ENCODE results near the gene S100A6.
"Not testable (repeated sequence)": the region's sequence is repeated elsewhere in the genome, so short reads cannot be mapped to it uniquely, and the experiment has no call there.

DNA sequence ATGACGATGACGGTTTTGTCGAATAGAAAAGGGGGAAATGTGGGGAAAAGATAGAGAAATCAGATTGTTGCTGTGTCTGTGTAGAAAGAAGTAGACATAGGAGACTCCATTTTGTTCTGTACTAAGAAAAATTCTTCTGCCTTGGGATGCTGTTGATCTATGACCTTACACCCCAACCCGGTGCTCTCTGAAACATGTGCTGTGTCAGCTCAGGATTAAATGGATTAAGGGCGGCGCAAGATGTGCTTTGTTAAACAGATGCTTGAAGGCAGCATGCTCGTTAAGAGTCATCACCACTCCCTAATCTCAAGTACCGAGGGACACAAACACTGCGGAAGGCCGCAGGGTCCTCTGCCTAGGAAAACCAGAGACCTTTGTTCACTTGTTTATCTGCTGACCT, 39.7 kb upstream of the S100A6 start:
- TF ChIP-seq, protein P1, sequence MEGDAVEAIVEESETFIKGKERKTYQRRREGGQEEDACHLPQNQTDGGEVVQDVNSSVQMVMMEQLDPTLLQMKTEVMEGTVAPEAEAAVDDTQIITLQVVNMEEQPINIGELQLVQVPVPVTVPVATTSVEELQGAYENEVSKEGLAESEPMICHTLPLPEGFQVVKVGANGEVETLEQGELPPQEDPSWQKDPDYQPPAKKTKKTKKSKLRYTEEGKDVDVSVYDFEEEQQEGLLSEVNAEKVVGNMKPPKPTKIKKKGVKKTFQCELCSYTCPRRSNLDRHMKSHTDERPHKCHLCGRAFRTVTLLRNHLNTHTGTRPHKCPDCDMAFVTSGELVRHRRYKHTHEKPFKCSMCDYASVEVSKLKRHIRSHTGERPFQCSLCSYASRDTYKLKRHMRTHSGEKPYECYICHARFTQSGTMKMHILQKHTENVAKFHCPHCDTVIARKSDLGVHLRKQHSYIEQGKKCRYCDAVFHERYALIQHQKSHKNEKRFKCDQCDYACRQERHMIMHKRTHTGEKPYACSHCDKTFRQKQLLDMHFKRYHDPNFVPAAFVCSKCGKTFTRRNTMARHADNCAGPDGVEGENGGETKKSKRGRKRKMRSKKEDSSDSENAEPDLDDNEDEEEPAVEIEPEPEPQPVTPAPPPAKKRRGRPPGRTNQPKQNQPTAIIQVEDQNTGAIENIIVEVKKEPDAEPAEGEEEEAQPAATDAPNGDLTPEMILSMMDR (IDR thresholded peaks at IDR 0.05): not testable (repeated sequence)
- TF ChIP-seq POLR2A (IDR thresholded peaks at IDR 0.05); POLR2AphosphoS5 (IDR thresholded peaks at IDR 0.05; ENCODE audit: insufficient read depth in 1 of 2, low read depth in 1 of 2): not testable (repeated sequence)
